Hepatocyte (in vitro differentiated cells): ENCODE data around the gene NUP153.

ENCODE experiments used
- CTCF ChIP-seq: fragments of 200-600 bp; sonication (generic); IDR thresholded peaks from 2 replicates; pipeline ENCODE4 v1.5.1; 2016; ENCODE audit warnings: antibody characterized with exemption, mild to moderate bottlenecking; ENCODE audit not compliant: poor library complexity
- EZH2 ChIP-seq: fragments of 200-600 bp; sonication (generic); IDR thresholded peaks from 2 replicates; pipeline ENCODE4 v1.6.1; 2016; ENCODE audit warnings: antibody characterized with exemption, mild to moderate bottlenecking, borderline replicate concordance

- TF ChIP-seq CTCF (no peak), EZH2 (no peak)
These were observed 29.1 kb downstream of the NUP153 start for GRCh38 chr6:17677602-17678001.
